GM12878 (cell line): Measurements from ENCODE around the gene LSP1. TPM values are rescaled to one million over a fixed set of nuclear protein-coding genes. Genes with fewer than 3 reads are reported as not detected.

Experiments
- ATAC-seq: fragments of 200-7000 bp; cut with Tn5 transposase; 3 replicates; pipeline ENCODE4 v1.9.1; 2020; ENCODE audit warnings: mild to moderate bottlenecking, moderate library complexity
- BruUV-seq: library from RNA; stranded (reverse); fragments of 400-500 nt; replicated peaks from 2 replicates; lab custom pipeline; 2021; lab: Mats Ljungman, UMichigan
- CTCF ChIA-PET: fragments of 300-600 bp; sonication (Branson Sonifier 250); formaldehyde crosslinking; extraction: SDS; loops from one replicate; lab custom pipeline; 2021; ENCODE audit warnings: inconsistent platforms; lab: Yijun Ruan, JAX
- POLR2A ChIA-PET: fragments of 350-600 bp; formaldehyde crosslinking; extraction: SDS; loops from one replicate; lab custom pipeline; 2021; ENCODE audit warnings: inconsistent platforms; lab: Charles Lee
- RAD21 ChIA-PET: fragments of 300-600 bp; sonication (Branson Sonifier 250); formaldehyde crosslinking; loops from one replicate; lab custom pipeline; 2023; ENCODE audit warnings: antibody characterized with exemption; ENCODE audit not compliant: unreplicated experiment; lab: Charles Lee
- SMC1A ChIA-PET: fragments of 300-600 bp; sonication (Branson Sonifier 250); formaldehyde crosslinking; loops from one replicate; lab custom pipeline; 2023; ENCODE audit not compliant: unreplicated experiment, uncharacterized antibody; lab: Charles Lee
- DNase-seq: peaks from one replicate; pipeline ENCODE4 v3.0.0-alpha.2; 2011; ENCODE audit warnings: low read depth, low spot score
- FAIRE-seq: peaks from 3 replicates; lab custom pipeline; 2011; peaks lifted over from hg19 to GRCh38; lab: Jason Lieb, UNC
- H2AFZ ChIP-seq: 2 replicates; pipeline ENCODE4 v1.6.0; 2011; ENCODE audit warnings: low read depth, low read length, control low read depth; ENCODE audit not compliant: control insufficient read depth
- H3K27ac ChIP-seq: 2 replicates; pipeline ENCODE4 v1.5.1; 2011; ENCODE audit warnings: control low read depth; ENCODE audit not compliant: control insufficient read depth, insufficient read depth
- H3K27me3 ChIP-seq, 2 experiments: replicated peaks in 1 of 2; 2 replicates each; pipeline versions ENCODE4 v1.6.0 to v1.6.1; 2011; ENCODE audit warnings: low read length in 1 of 2; ENCODE audit not compliant: control insufficient read depth in 2 of 2, insufficient read depth in 2 of 2
- H3K36me3 ChIP-seq, 2 experiments: 2 replicates each; pipeline ENCODE4 v1.5.1; 2011; ENCODE audit warnings: low read length in 1 of 2; ENCODE audit not compliant: control insufficient read depth in 2 of 2, insufficient read depth in 2 of 2
- H3K4me1 ChIP-seq: 2 replicates; pipeline ENCODE4 v1.6.1; 2011; ENCODE audit warnings: mild to moderate bottlenecking, low read length, moderate library complexity, mixed read lengths; ENCODE audit not compliant: control insufficient read depth, insufficient read depth
- H3K4me2 ChIP-seq: 2 replicates; pipeline ENCODE4 v1.6.0; 2011; ENCODE audit warnings: control low read depth; ENCODE audit not compliant: control insufficient read depth, insufficient read depth
- H3K4me3 ChIP-seq: fragments of 200-600 bp; sonication (generic); 2 replicates; pipeline ENCODE4 v1.5.1; 2016
- H3K79me2 ChIP-seq: 2 replicates; pipeline ENCODE4 v1.6.0; 2011; ENCODE audit warnings: low read length; ENCODE audit not compliant: control insufficient read depth, insufficient read depth
- H3K9ac ChIP-seq: 2 replicates; pipeline ENCODE4 v1.8.0; 2011; ENCODE audit warnings: low read length, control low read depth, mixed read lengths; ENCODE audit not compliant: control insufficient read depth, insufficient read depth
- H3K9me3 ChIP-seq: replicated peaks from 3 replicates; pipeline ENCODE4 v1.5.1; 2011; ENCODE audit warnings: mild to moderate bottlenecking, low read length; ENCODE audit not compliant: control insufficient read depth, insufficient read depth
- H4K20me1 ChIP-seq: 2 replicates; pipeline ENCODE4 v1.6.0; 2011; ENCODE audit not compliant: control insufficient read depth, insufficient read depth
- DPF2 ChIP-seq: fragments of 450-650 bp; IDR thresholded peaks from 2 replicates; pipeline ENCODE4 v1.6.1; 2017; ENCODE audit warnings: mild to moderate bottlenecking
- FOXK2 ChIP-seq: fragments of 450-650 bp; IDR thresholded peaks from 2 replicates; pipeline ENCODE4 v1.6.1; 2017; ENCODE audit warnings: mild to moderate bottlenecking, moderate library complexity
- HDAC2 ChIP-seq: fragments of 200-600 bp; sonication (generic); IDR thresholded peaks from 2 replicates; pipeline ENCODE4 v1.6.1; 2017
- IKZF1 ChIP-seq: fragments of 450-650 bp; conservative IDR thresholded peaks from 2 replicates; pipeline ENCODE4 v1.6.1; 2017; ENCODE audit warnings: antibody characterized with exemption, mild to moderate bottlenecking
- SIX5 ChIP-seq: IDR thresholded peaks from 2 replicates; pipeline ENCODE4 v1.6.1; 2011; ENCODE audit warnings: mild to moderate bottlenecking, low read depth, low read length, moderate library complexity; ENCODE audit not compliant: severe bottlenecking
- SKIL ChIP-seq: fragments of 450-650 bp; IDR thresholded peaks from 2 replicates; pipeline ENCODE4 v1.6.1; 2017; ENCODE audit warnings: mild to moderate bottlenecking, low read depth, inconsistent platforms; ENCODE audit not compliant: poor library complexity, severe bottlenecking
- SMAD5 ChIP-seq: IDR thresholded peaks from 2 replicates; pipeline ENCODE4 v1.6.1; 2016; ENCODE audit warnings: antibody characterized with exemption, low read depth
- TARDBP ChIP-seq: IDR thresholded peaks from 2 replicates; pipeline ENCODE4 v1.6.1; 2016; ENCODE audit warnings: borderline replicate concordance
- ZZZ3 ChIP-seq: IDR thresholded peaks from 2 replicates; pipeline ENCODE4 v1.6.1; 2011; ENCODE audit warnings: low read depth; ENCODE audit not compliant: control insufficient read depth, insufficient read length
- WGBS: methylation state at CpG from one replicate; pipeline ENCODE4 v1.1.6; 2016; ENCODE audit warnings: low lambda C conversion rate; ENCODE audit not compliant: insufficient replicate concordance, insufficient coverage; ENCODE audit errors: missing lambda C conversion rate; 5-methylcytosine and 5-hydroxymethylcytosine counted together
- in situ Hi-C: fragments of 300-500 bp; cut with MboI; formaldehyde crosslinking; loops from 9 replicates; pipeline ENCODE4 v1.14.3; 2018; ENCODE audit warnings: mixed read lengths
- intact Hi-C: fragments of 100-400 bp; cut with micrococcal nuclease; formaldehyde crosslinking; loops from one replicate; pipeline ENCODE4 v1.14.2; 2022; ENCODE audit not compliant: unreplicated experiment
- polyA plus RNA-seq, 11 experiments: library from polyadenylated mRNA; depleted of rRNA in 4 of 11; unstranded in 6 of 11; stranded (reverse) in 5 of 11; fragments of >200 nt; fragmentation: Nextera tagmentation in 4 of 11; fragmentation: Illumina TruSeq in 1 of 11; extraction: Ambion mirVana in 4 of 11; extraction: Trizol in 1 of 11; gene quantifications; 1 replicate in 1 of 11; 2 replicates in 10 of 11; pipeline versions ENCODE4 v1.2.1 to v1.2.3, GENCODE V29; 2011 to 2016; ENCODE audit warnings: inconsistent platforms in 2 of 11, missing spikeins in 2 of 11, low read depth in 1 of 11
- total RNA-seq, 4 experiments: library from RNA; depleted of rRNA in 3 of 4; stranded (reverse); fragments of >200 nt in 3 of 4; fragmentation: Illumina TruSeq in 1 of 4; extraction: Trizol in 1 of 4; gene quantifications; 2 replicates each; pipeline versions ENCODE4 v1.2.1 to v1.2.3, GENCODE V29; 2013 to 2021
- TF ChIP-seq, protein P1 (sequence below): IDR thresholded peaks from 2 replicates; pipeline ENCODE4 v1.6.1; 2011; ENCODE audit warnings: borderline replicate concordance, low read depth, mild to moderate bottlenecking, moderate library complexity, mixed read lengths, low read length; ENCODE audit not compliant: insufficient read depth; ENCODE audit errors: extremely low read length

Gene LSP1
- total and polyA plus RNA-seq, 10 of the 15 experiments (the other 5 are each of a cell fraction or from before 2014, with no cell fraction given) = 19.2 to 488 (median 369) TPM

GRCh38 chr11:1913271-1914060, 60.6 kb downstream of the LSP1 start:
- no peaks in the 10 kb centered on the region for H3K79me2 ChIP-seq
- H3K4me2 ChIP-seq = no peak overlapping the region
- no peak overlapping the region for H3K27ac ChIP-seq
- no peak overlapping the region for H3K9ac ChIP-seq
- no peak for ATAC-seq
- CTCF ChIA-PET = interaction anchor here (0.7 kb wide), 2 partner anchors 8 to 89 kb away, joined by 3 to 4 read pairs; no protein-coding TSS in a partner anchor
- H2AFZ ChIP-seq = no peak overlapping the region
- no peak for DNase-seq
- H4K20me1 ChIP-seq = no peaks in the 10 kb centered on the region
- POLR2A ChIA-PET = no interaction called here
- no peaks in the 10 kb centered on the region; the same call in 2 of the 3 replicates for H3K9me3 ChIP-seq
- BruUV-seq = no TSS peak
- no peak overlapping the region for H3K4me3 ChIP-seq
- no peaks in the 10 kb centered on the region for H3K36me3 ChIP-seq
- 69% methylated on average over 30 of the region's 31 CpGs for WGBS
- intact Hi-C loops = no loop called here
- H3K27me3 ChIP-seq = no peaks in the 10 kb centered on the region
- RAD21 ChIA-PET = no interaction called here
- no peak for FAIRE-seq
- TF ChIP-seq ZZZ3 (no peak), HDAC2 (no peak), SMAD5 (no peak), IKZF1 (no peak), DPF2 (no peak), SIX5 (no peak), SKIL (no peak), TARDBP (no peak), FOXK2 (no peak)
- TF ChIP-seq, protein P1, sequence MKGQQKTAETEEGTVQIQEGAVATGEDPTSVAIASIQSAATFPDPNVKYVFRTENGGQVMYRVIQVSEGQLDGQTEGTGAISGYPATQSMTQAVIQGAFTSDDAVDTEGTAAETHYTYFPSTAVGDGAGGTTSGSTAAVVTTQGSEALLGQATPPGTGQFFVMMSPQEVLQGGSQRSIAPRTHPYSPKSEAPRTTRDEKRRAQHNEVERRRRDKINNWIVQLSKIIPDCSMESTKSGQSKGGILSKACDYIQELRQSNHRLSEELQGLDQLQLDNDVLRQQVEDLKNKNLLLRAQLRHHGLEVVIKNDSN = no peak
- in situ Hi-C loops = no loop called here
- no peaks in the 10 kb centered on the region for H3K4me1 ChIP-seq
- SMC1A ChIA-PET = no interaction called here
